NCI-H460 (cell line): ENCODE data around the gene SGSH. TPM values are rescaled to one million over a fixed set of nuclear protein-coding genes. Genes with fewer than 3 reads are reported as not detected.
"Not testable (repeated sequence)": the region's sequence is repeated elsewhere in the genome, so short reads cannot be mapped to it uniquely, and the experiment has no call there.

Experiments used
- DNase-seq: peaks from one replicate; pipeline ENCODE4 v3.0.0-alpha.2; 2016; ENCODE audit warnings: low read depth; ENCODE audit errors: extremely low read depth
- total RNA-seq: library from RNA; depleted of rRNA; stranded (reverse); fragments of >200 nt; shearing (Covaris generic); gene quantifications from 2 replicates; pipeline ENCODE4 v1.2.3, GENCODE V29; 2014

The SGSH gene
- total RNA-seq, 1 experiment from 2014 or later, result 10.2 TPM

- DNase-seq, result peak; percentile 95
Measured at GRCh38 chr17:80254396-80255251, 34.5 kb upstream of the SGSH start.

- no peak for DNase-seq
Measured at GRCh38 chr17:80253631-80254395, 33.7 kb upstream of the SGSH start.

GRCh38 chr17:80252871-80253270 is 32.7 kb upstream of the SGSH start:
- peak; percentile 64 for DNase-seq

- no peak for DNase-seq
Measured at GRCh38 chr17:80251966-80252365, 31.8 kb upstream of the SGSH start.

- DNase-seq, result no peak
Measured at GRCh38 chr17:80248894-80249710, 29.0 kb upstream of the SGSH start.

GRCh38 chr17:80248001-80248893 is 28.1 kb upstream of the SGSH start:
- no peak for DNase-seq

- DNase-seq, result no peak
Measured at GRCh38 chr17:80247561-80247960, 27.4 kb upstream of the SGSH start.

GRCh38 chr17:80246726-80247125 is 26.6 kb upstream of the SGSH start:
- no peak for DNase-seq

GRCh38 chr17:80246266-80246681 is 26.1 kb upstream of the SGSH start:
- no peak for DNase-seq

GRCh38 chr17:80245566-80246265 is 25.6 kb upstream of the SGSH start:
- no peak for DNase-seq

GRCh38 chr17:80244871-80245509 is 24.9 kb upstream of the SGSH start:
- DNase-seq, result no peak

- not testable (repeated sequence) for DNase-seq
Measured at GRCh38 chr17:80244448-80244847, 24.3 kb upstream of the SGSH start.

- DNase-seq, result no peak
Measured at GRCh38 chr17:80243526-80244433, 23.6 kb upstream of the SGSH start.

GRCh38 chr17:80242505-80242904 is 22.4 kb upstream of the SGSH start:
- no peak for DNase-seq

GRCh38 chr17:80237386-80237785 is 17.3 kb upstream of the SGSH start:
- no peak for DNase-seq

- no peak for DNase-seq
Measured at GRCh38 chr17:80236911-80237310, 16.8 kb upstream of the SGSH start.

GRCh38 chr17:80233202-80233601 is 13.1 kb upstream of the SGSH start:
- DNase-seq, result no peak

- no peak for DNase-seq
Measured at GRCh38 chr17:80232438-80232837, 12.3 kb upstream of the SGSH start.
